ENCODE results near the gene COL4A3. TPM values are rescaled to one million over a fixed set of nuclear protein-coding genes. Genes with fewer than 3 reads are reported as not detected.
A peak's percentile ranks its signal among the peaks of the same experiment; 100 is the strongest.
"Not testable (repeated sequence)": the region's sequence is repeated elsewhere in the genome, so short reads cannot be mapped to it uniquely, and the experiment has no call there.

The COL4A3 gene
- total RNA-seq, 2 donors from 2014 or later, result 0.56 to 0.61 TPM

- DNase-seq (no peak), ATAC-seq (no peak)
- intact Hi-C loops (cut with DNase I, micrococcal nuclease), result no loop called here
Measured at GRCh38 chr2:227192491-227192890, 28.1 kb downstream of the COL4A3 start.

GRCh38 chr2:227194219-227194618, 29.8 kb downstream of the COL4A3 start:
- intact Hi-C loops (cut with DNase I, micrococcal nuclease), result no loop called here
- DNase-seq (no peak), ATAC-seq (no peak)

- DNase-seq (no peak), ATAC-seq (no peak)
- intact Hi-C loops (cut with DNase I, micrococcal nuclease), result no loop called here
Measured at GRCh38 chr2:227198866-227199265, 34.4 kb downstream of the COL4A3 start.

GRCh38 chr2:227201771-227202170, 37.3 kb downstream of the COL4A3 start:
- DNase-seq (no peak), ATAC-seq (no peak)
- intact Hi-C loops (cut with DNase I, micrococcal nuclease), result no loop called here

- intact Hi-C loops (cut with DNase I, micrococcal nuclease), result no loop called here
- no peak for ATAC-seq
- DNase-seq, result no peak
Measured at GRCh38 chr2:227204452-227204851, 40.0 kb downstream of the COL4A3 start.

GRCh38 chr2:227205701-227206100, 41.3 kb downstream of the COL4A3 start:
- ATAC-seq (no peak), DNase-seq (no peak)
- intact Hi-C loops (cut with DNase I, micrococcal nuclease), result no loop called here

- DNase-seq, result no peak
- ATAC-seq, result no peak
- intact Hi-C loops (cut with DNase I, micrococcal nuclease), result no loop called here
Measured at GRCh38 chr2:227206406-227206805, 42.0 kb downstream of the COL4A3 start.

GRCh38 chr2:227207573-227207972, 43.1 kb downstream of the COL4A3 start:
- intact Hi-C loops (cut with DNase I, micrococcal nuclease), result no loop called here
- ATAC-seq, result no peak
- DNase-seq, result no peak

- DNase-seq (no peak), ATAC-seq (no peak)
- intact Hi-C loops (cut with DNase I, micrococcal nuclease), result no loop called here
Measured at GRCh38 chr2:227214622-227215041, 50.2 kb downstream of the COL4A3 start.

- DNase-seq (no peak), ATAC-seq (no peak)
- intact Hi-C loops (cut with DNase I, micrococcal nuclease), result no loop called here
Measured at GRCh38 chr2:227219312-227220105, 55.1 kb downstream of the COL4A3 start.

GRCh38 chr2:227221120-227221519, 56.7 kb downstream of the COL4A3 start:
- DNase-seq (no peak), ATAC-seq (no peak)
- intact Hi-C loops (cut with DNase I, micrococcal nuclease), result no loop called here

GRCh38 chr2:227222292-227222691, 57.9 kb downstream of the COL4A3 start:
- DNase-seq (no peak), ATAC-seq (no peak)
- intact Hi-C loops (cut with DNase I, micrococcal nuclease), result no loop called here

GRCh38 chr2:227225641-227226040, 61.2 kb downstream of the COL4A3 start:
- ATAC-seq; DNase-seq; intact Hi-C loops (cut with DNase I, micrococcal nuclease): not testable (repeated sequence)

GRCh38 chr2:227228061-227228667, 63.7 kb downstream of the COL4A3 start:
- intact Hi-C loops (cut with DNase I, micrococcal nuclease), result no loop called here
- ATAC-seq (peak; percentile 99), DNase-seq (peak; percentile 37 to 62)

GRCh38 chr2:227230151-227230550, 65.7 kb downstream of the COL4A3 start:
- no peak for ATAC-seq
- no peak for DNase-seq
- intact Hi-C loops (cut with DNase I, micrococcal nuclease), result no loop called here

- ATAC-seq (no peak), DNase-seq (no peak)
- intact Hi-C loops (cut with DNase I, micrococcal nuclease), result no loop called here
Measured at GRCh38 chr2:227234429-227234828, 70.0 kb downstream of the COL4A3 start.

GRCh38 chr2:227237786-227238185, 73.4 kb downstream of the COL4A3 start:
- intact Hi-C loops (cut with DNase I, micrococcal nuclease), result loop anchor here (5.0 kb wide), 1 partner anchor 105 kb away; no protein-coding TSS in a partner anchor
- ATAC-seq, result no peak

GRCh38 chr2:227238238-227239237, 74.1 kb downstream of the COL4A3 start:
- peak; percentile 48 for ATAC-seq
- intact Hi-C loops (cut with DNase I, micrococcal nuclease), result loop anchor here (5.0 kb wide), 1 partner anchor 106 kb away; no protein-coding TSS in a partner anchor
- DNase-seq, result peak in 1 of 2 donors; percentile 77

More at GRCh38 chr2:227237786-227238185, 73.4 kb downstream of the COL4A3 start:
- DNase-seq, result no peak

- intact Hi-C loops (cut with DNase I, micrococcal nuclease), result no loop called here
- DNase-seq (no peak), ATAC-seq (no peak)
Measured at GRCh38 chr2:227241005-227241404, 76.6 kb downstream of the COL4A3 start.

All from left colon (tissue), 2 donors.